CD4-positive, alpha-beta T cell (primary cell): ENCODE measurements around the gene GNAQ. TPM values are rescaled to one million over a fixed set of nuclear protein-coding genes. Genes with fewer than 3 reads are reported as not detected.
A peak's percentile ranks its signal among the peaks of the same experiment; 100 is the strongest.
"Not testable (repeated sequence)": the region's sequence is repeated elsewhere in the genome, so short reads cannot be mapped to it uniquely, and the experiment has no call there.

Source experiments
- ATAC-seq: fragments of 200-7000 bp; cut with Tn5 transposase; one replicate; pipeline ENCODE4 v1.10.0; 2022; ENCODE audit warnings: mild to moderate bottlenecking; ENCODE audit not compliant: poor library complexity
- CTCF ChIA-PET: fragments of 350-600 bp; sonication (Branson Sonifier 250); formaldehyde crosslinking; loops from one replicate; lab custom pipeline; 2021; ENCODE audit warnings: antibody characterized with exemption, inconsistent platforms; lab: Charles Lee
- POLR2A ChIA-PET: fragments of 350-600 bp; sonication (Branson Sonifier 250); formaldehyde crosslinking; loops from one replicate; lab custom pipeline; 2021; ENCODE audit warnings: antibody characterized with exemption, inconsistent platforms; lab: Charles Lee
- DNase-seq, 14 experiments: peaks; one replicate each; pipeline ENCODE4 v3.0.0-alpha.2; 2013 to 2020; ENCODE audit warnings: mixed read lengths in 2 of 14
- H3K27ac ChIP-seq, 2 donors: one replicate each; pipeline versions ENCODE4 v1.5.1 to v1.7.0; 2013; ENCODE audit warnings: low read length in 2 of 2, low read depth in 1 of 2, mild to moderate bottlenecking in 1 of 2
- H3K27me3 ChIP-seq, 2 experiments: 1 replicate in 1 of 2; 2 replicates in 1 of 2; pipeline versions ENCODE4 v1.6.1 to v1.7.0; 2013; ENCODE audit warnings: low read length in 2 of 2, control low read depth in 1 of 2, mild to moderate bottlenecking in 1 of 2, moderate library complexity in 1 of 2; ENCODE audit not compliant: insufficient read depth in 2 of 2, control insufficient read depth in 1 of 2
- H3K36me3 ChIP-seq: one replicate; pipeline ENCODE4 v1.6.1; 2013; ENCODE audit warnings: low read length, control low read depth; ENCODE audit not compliant: insufficient read depth
- H3K4me1 ChIP-seq: one replicate; pipeline ENCODE4 v1.6.1; 2013; ENCODE audit warnings: low read length, control low read depth; ENCODE audit not compliant: insufficient read depth
- H3K4me3 ChIP-seq: one replicate; pipeline ENCODE4 v1.5.1; 2013; ENCODE audit warnings: mild to moderate bottlenecking, low read length, moderate library complexity
- H3K9me3 ChIP-seq, 2 experiments: 1 replicate in 1 of 2; 2 replicates in 1 of 2; pipeline versions ENCODE4 v1.6.1 to v1.7.0; 2013; ENCODE audit warnings: low read length in 2 of 2, mild to moderate bottlenecking in 2 of 2, control low read depth in 1 of 2, moderate library complexity in 1 of 2; ENCODE audit not compliant: control insufficient read depth in 1 of 2, insufficient read depth in 1 of 2
- H3K27ac Mint-ChIP-seq: one replicate; pipeline ENCODE4 v1.8.0; 2020; ENCODE audit warnings: mixed read lengths
- H3K27me3 Mint-ChIP-seq: one replicate; pipeline ENCODE4 v1.8.0; 2021; ENCODE audit warnings: mixed read lengths
- H3K36me3 Mint-ChIP-seq: one replicate; pipeline ENCODE4 v1.8.0; 2021; ENCODE audit warnings: low read depth, mixed read lengths
- H3K4me1 Mint-ChIP-seq: one replicate; pipeline ENCODE4 v1.8.0; 2021; ENCODE audit warnings: low read depth, mixed read lengths
- H3K4me3 Mint-ChIP-seq: one replicate; pipeline ENCODE4 v1.8.0; 2020; ENCODE audit warnings: mild to moderate bottlenecking, mixed read lengths
- H3K9me3 Mint-ChIP-seq: one replicate; pipeline ENCODE4 v1.8.0; 2020; ENCODE audit warnings: mixed read lengths
- intact Hi-C, 2 experiments: fragments of 100-400 bp; cut with DNase I in 1 of 2; cut with micrococcal nuclease in 1 of 2; formaldehyde crosslinking; loops; one replicate each; pipeline versions ENCODE4 v1.15.1 to v1.9.0; 2023 to 2025; cut with DNase I, micrococcal nuclease
- total RNA-seq, 174 experiments: library from RNA in 2 of 174; stranded (reverse) in 2 of 174; gene quantifications; one replicate each; pipeline ENCODE4 v1.2.3 and lab custom pipeline; 2021 to 2026
- TF ChIP-seq, protein P1 (sequence below): fragments of 200-600 bp; IDR thresholded peaks from one replicate; pipeline ENCODE4 v1.8.0; 2022; ENCODE audit warnings: antibody characterized with exemption, mild to moderate bottlenecking

GNAQ gene
- total RNA-seq, 2 experiments from 2014 or later: 55.5 to 55.9 TPM

DNA sequence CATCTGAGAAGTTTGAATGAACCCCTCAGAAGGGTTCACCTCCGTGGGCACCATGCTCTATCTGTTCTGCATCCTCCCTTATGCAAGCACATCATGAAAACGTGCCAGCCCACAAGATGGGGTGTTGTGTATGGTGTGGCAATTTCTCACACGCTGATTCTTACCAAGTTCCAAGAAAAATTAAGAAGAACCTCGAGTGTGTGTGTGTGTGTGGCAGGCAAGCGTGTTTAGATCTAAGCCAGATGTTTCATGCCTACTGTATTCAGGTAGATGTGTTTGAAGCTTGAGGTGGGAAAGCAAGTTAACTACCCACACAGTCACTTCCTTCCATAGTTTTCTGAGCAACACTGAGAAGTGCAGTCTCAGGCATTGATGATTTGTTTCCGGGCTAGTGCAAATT is 305.8 kb downstream of the GNAQ start:
- peaks cover 3% of the 10 kb centered on the region for H3K4me1 ChIP-seq
- H3K9me3 ChIP-seq: no peaks in the 10 kb centered on the region
- Mint-ChIP-seq H3K27me3 (no peaks in the 10 kb centered on the region), H3K4me1 (peaks cover 31% of the 10 kb centered on the region), H3K9me3 (no peaks in the 10 kb centered on the region), H3K4me3 (no peak overlapping the region), H3K36me3 (peaks cover 87% of the 10 kb centered on the region), H3K27ac (peak overlapping the region; percentile 35)
- DNase-seq: peak in 1 of 14 experiments; percentile 9
- POLR2A ChIA-PET: no interaction called here
- H3K27me3 ChIP-seq: no peaks in the 10 kb centered on the region
- H3K27ac ChIP-seq: no peak overlapping the region
- no peak overlapping the region for H3K4me3 ChIP-seq
- CTCF ChIA-PET: no interaction called here
- no peak for ATAC-seq
- intact Hi-C loops: no loop called here
- TF ChIP-seq, protein P1, sequence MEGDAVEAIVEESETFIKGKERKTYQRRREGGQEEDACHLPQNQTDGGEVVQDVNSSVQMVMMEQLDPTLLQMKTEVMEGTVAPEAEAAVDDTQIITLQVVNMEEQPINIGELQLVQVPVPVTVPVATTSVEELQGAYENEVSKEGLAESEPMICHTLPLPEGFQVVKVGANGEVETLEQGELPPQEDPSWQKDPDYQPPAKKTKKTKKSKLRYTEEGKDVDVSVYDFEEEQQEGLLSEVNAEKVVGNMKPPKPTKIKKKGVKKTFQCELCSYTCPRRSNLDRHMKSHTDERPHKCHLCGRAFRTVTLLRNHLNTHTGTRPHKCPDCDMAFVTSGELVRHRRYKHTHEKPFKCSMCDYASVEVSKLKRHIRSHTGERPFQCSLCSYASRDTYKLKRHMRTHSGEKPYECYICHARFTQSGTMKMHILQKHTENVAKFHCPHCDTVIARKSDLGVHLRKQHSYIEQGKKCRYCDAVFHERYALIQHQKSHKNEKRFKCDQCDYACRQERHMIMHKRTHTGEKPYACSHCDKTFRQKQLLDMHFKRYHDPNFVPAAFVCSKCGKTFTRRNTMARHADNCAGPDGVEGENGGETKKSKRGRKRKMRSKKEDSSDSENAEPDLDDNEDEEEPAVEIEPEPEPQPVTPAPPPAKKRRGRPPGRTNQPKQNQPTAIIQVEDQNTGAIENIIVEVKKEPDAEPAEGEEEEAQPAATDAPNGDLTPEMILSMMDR: no peak
- peaks cover 37% of the 10 kb centered on the region for H3K36me3 ChIP-seq

DNA sequence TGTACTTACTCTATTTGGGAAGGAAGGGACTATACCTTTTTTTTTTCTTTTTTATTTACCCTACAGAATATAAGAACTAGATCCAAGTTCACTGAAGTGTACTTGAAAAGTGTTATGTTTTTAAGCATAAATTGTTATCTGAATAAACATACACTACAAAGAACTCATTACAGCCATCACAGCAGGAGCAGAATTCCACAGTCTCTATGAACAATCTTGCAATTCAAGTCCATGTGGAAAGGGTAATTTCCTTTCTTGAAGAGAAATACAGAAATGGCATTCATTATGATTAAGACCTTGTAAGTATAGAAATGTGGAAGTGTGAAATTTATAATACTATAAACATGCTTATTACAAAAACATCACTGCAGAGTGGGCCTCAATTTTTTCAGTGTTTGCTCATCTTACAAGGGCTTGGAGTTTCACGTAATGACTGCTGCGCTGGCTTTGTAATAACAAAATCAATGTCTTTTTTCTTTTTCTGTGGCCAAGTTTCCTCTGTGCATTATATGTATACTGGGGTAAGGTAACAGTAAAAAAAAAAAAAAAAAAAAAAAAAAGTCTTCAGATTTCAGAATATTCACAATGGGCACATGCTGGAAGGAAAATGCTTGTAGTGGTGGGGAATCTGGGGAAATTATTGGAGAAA is 306.4 kb downstream of the GNAQ start:
- Histone ChIP-seq H3K4me1 (peaks cover 3% of the 10 kb centered on the region), H3K27ac (no peak overlapping the region), H3K4me3 (no peak overlapping the region), H3K9me3 (no peaks in the 10 kb centered on the region), H3K36me3 (peaks cover 37% of the 10 kb centered on the region), H3K27me3 (no peaks in the 10 kb centered on the region)
- intact Hi-C loops: no loop called here
- H3K27me3 Mint-ChIP-seq: no peaks in the 10 kb centered on the region
- ChIA-PET CTCF (no interaction called here), POLR2A (no interaction called here)
- no peak for DNase-seq
- TF ChIP-seq, protein P1: no peak
- H3K9me3 Mint-ChIP-seq: no peaks in the 10 kb centered on the region
- ATAC-seq: no peak
- no peak overlapping the region for H3K4me3 Mint-ChIP-seq
- peaks cover 31% of the 10 kb centered on the region for H3K4me1 Mint-ChIP-seq
- peak overlapping the region; percentile 35 for H3K27ac Mint-ChIP-seq
- H3K36me3 Mint-ChIP-seq: peaks cover 90% of the 10 kb centered on the region

DNA sequence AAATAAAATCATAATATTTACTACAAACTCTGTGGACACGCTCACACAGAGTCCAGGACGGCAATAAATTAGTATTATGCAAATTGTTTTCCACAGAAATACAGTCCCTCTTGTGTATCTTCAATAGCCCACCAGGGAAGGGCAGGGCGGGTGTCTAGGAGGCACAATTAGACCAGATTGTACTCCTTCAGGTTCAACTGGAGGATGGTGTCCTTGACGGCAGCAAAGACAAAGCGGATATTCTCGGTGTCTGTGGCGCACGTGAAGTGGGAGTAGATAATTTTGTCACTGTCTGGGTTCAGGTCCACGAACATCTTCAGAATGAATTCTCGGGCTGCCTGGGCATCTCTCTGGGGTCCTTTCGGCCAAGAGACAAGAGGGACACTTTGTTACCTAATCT is 310.5 kb downstream of the GNAQ start:
- H3K27me3 ChIP-seq, POLR2A ChIA-PET, CTCF ChIA-PET, intact Hi-C loops, ATAC-seq, H3K27me3 Mint-ChIP-seq, H3K4me1 Mint-ChIP-seq, H3K9me3 ChIP-seq, H3K27ac ChIP-seq, H3K4me1 ChIP-seq, H3K4me3 Mint-ChIP-seq, H3K36me3 ChIP-seq, H3K4me3 ChIP-seq, H3K9me3 Mint-ChIP-seq, H3K27ac Mint-ChIP-seq, DNase-seq: not testable (repeated sequence)
- peaks cover 65% of the 10 kb centered on the region for H3K36me3 Mint-ChIP-seq

DNA sequence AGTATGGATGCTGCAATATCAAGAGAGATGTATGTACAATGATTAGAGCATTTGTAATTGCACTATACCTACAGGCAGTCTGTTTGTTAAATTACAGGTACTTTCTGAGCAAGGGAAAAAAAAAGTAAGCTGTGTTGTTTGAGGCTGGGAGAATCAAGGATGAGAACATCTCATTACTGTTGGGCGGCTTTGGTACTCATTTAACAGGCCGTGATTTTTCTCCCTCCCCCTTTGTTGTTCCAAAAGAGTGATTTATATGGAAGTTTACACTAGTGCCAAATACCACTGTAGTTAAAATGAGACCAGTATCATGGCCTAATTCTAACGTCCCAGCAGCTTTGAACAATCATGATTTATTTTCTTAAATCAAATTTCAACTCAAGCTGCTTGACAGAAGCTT is 312.3 kb downstream of the GNAQ start:
- ATAC-seq (no peak), DNase-seq (no peak)
- no peaks in the 10 kb centered on the region for H3K4me1 ChIP-seq
- no peak overlapping the region for H3K4me3 ChIP-seq
- CTCF ChIA-PET: interaction anchor here (0.7 kb wide), 1 partner anchor 422 kb away, joined by 3 read pairs; no protein-coding TSS in a partner anchor
- Mint-ChIP-seq H3K4me3 (no peak overlapping the region), H3K27ac (no peak overlapping the region), H3K9me3 (no peaks in the 10 kb centered on the region), H3K36me3 (peaks cover 46% of the 10 kb centered on the region), H3K27me3 (no peaks in the 10 kb centered on the region), H3K4me1 (no peaks in the 10 kb centered on the region)
- intact Hi-C loops: no loop called here
- POLR2A ChIA-PET: no interaction called here
- H3K27me3 ChIP-seq: no peaks in the 10 kb centered on the region
- H3K27ac ChIP-seq: no peak overlapping the region
- no peaks in the 10 kb centered on the region for H3K9me3 ChIP-seq
- peaks cover 8% of the 10 kb centered on the region for H3K36me3 ChIP-seq
- TF ChIP-seq, protein P1: no peak

DNA sequence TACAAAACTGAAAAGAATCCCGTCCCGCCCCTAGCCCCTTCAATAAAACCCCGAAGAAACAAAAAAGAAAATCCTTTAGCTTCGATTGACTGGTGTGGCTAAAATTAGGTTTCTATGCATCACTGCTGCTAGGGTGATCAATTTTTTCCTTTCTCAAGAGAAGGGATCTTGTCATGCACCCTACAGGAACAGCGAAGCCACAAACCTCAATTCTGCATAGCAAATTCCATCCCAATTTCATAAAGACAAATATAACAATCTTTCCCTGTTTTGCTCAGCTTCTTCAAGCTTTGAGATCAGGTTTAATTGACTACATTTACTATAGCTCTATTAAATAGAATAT is 313.3 kb downstream of the GNAQ start:
- H3K27me3 Mint-ChIP-seq, POLR2A ChIA-PET, H3K4me3 ChIP-seq, ATAC-seq, DNase-seq, H3K4me3 Mint-ChIP-seq, intact Hi-C loops, H3K36me3 ChIP-seq, H3K4me1 ChIP-seq, H3K27me3 ChIP-seq, H3K4me1 Mint-ChIP-seq, H3K9me3 Mint-ChIP-seq, CTCF ChIA-PET, H3K27ac ChIP-seq, H3K27ac Mint-ChIP-seq, H3K9me3 ChIP-seq: not testable (repeated sequence)
- H3K36me3 Mint-ChIP-seq: peaks cover 37% of the 10 kb centered on the region
